ENCODE measurements around the gene CEACAM21.
A peak's percentile ranks its signal among the peaks of the same experiment; 100 is the strongest.
"Not testable (repeated sequence)": the region's sequence is repeated elsewhere in the genome, so short reads cannot be mapped to it uniquely, and the experiment has no call there.

CEACAM21 gene

GRCh38 chr19:41551212-41551610 is 24.8 kb upstream of the CEACAM21 start:
- no peak for DNase-seq

GRCh38 chr19:41551711-41552110 is 24.3 kb upstream of the CEACAM21 start:
- no peak for DNase-seq

- no peak for DNase-seq
Observed at GRCh38 chr19:41552558-41552957, 23.4 kb upstream of the CEACAM21 start.

- no peak for DNase-seq
Observed at GRCh38 chr19:41553804-41554203, 22.2 kb upstream of the CEACAM21 start.

GRCh38 chr19:41554907-41555306 is 21.1 kb upstream of the CEACAM21 start:
- no peak for DNase-seq

GRCh38 chr19:41555748-41556147 is 20.2 kb upstream of the CEACAM21 start:
- no peak for DNase-seq

GRCh38 chr19:41563854-41564514 is 12.0 kb upstream of the CEACAM21 start:
- DNase-seq = no peak

- DNase-seq = no peak
Observed at GRCh38 chr19:41564515-41565378, 11.2 kb upstream of the CEACAM21 start.

GRCh38 chr19:41565379-41565720 is 10.6 kb upstream of the CEACAM21 start:
- DNase-seq = no peak

GRCh38 chr19:41566001-41566400 is 10.0 kb upstream of the CEACAM21 start:
- no peak for DNase-seq

- DNase-seq = no peak
Observed at GRCh38 chr19:41569481-41570150, 6.3 kb upstream of the CEACAM21 start.

GRCh38 chr19:41570179-41570578 is 5.8 kb upstream of the CEACAM21 start:
- no peak for DNase-seq

GRCh38 chr19:41570639-41571112 is 5.3 kb upstream of the CEACAM21 start:
- DNase-seq = peak; percentile 76

- DNase-seq = no peak
Observed at GRCh38 chr19:41577144-41577830, 1.3 kb downstream of the CEACAM21 start.

GRCh38 chr19:41577833-41578232 is 1.9 kb downstream of the CEACAM21 start:
- no peak for DNase-seq

- DNase-seq = no peak
Observed at GRCh38 chr19:41578886-41579285, 2.9 kb downstream of the CEACAM21 start.

GRCh38 chr19:41581068-41581467 is 5.1 kb downstream of the CEACAM21 start:
- not testable (repeated sequence) for DNase-seq

GRCh38 chr19:41582577-41583182 is 6.7 kb downstream of the CEACAM21 start:
- DNase-seq = not testable (repeated sequence)

GRCh38 chr19:41584260-41584810 is 8.4 kb downstream of the CEACAM21 start:
- DNase-seq = no peak

- DNase-seq = no peak
Observed at GRCh38 chr19:41584931-41585330, 9.0 kb downstream of the CEACAM21 start.

GRCh38 chr19:41586064-41586463 is 10.1 kb downstream of the CEACAM21 start:
- DNase-seq = no peak

- no peak for DNase-seq
Observed at GRCh38 chr19:41587101-41587837, 11.3 kb downstream of the CEACAM21 start.

Measured in activated CD4-positive, alpha-beta T cell treated with anti-CD3 and anti-CD28 coated beads for 1 hour (primary cell).